ENCODE measurements around the gene AKAP12.

Gene AKAP12

DNA sequence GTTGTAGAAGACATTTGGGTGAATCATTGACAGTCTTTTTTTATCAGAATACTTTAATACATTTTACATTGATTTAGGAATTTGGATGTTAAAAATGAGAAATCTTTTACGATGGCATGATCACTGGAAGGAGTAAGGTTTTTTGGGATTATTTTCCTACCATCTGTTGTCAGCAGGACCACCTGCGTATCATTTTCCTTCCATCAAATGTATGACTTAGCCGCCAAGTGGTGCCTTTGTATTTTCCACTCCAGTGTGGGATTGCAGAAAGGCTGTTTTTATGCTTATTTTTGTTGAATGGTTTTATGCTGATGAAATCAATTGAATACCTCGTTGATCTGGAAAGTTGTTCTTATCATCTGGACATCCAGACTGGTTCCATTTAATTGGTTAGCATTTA, 35.8 kb downstream of the AKAP12 start:
- TF ChIP-seq FOXP2 (optimal IDR thresholded peaks at IDR 0.05; ENCODE audit: borderline replicate concordance, extremely low read depth, extremely low read length, insufficient read depth): no peak
- no peak for TF ChIP-seq POLR2AphosphoS5 (IDR thresholded peaks at IDR 0.05; ENCODE audit: low read depth, low read length)
- TF ChIP-seq, protein P1, sequence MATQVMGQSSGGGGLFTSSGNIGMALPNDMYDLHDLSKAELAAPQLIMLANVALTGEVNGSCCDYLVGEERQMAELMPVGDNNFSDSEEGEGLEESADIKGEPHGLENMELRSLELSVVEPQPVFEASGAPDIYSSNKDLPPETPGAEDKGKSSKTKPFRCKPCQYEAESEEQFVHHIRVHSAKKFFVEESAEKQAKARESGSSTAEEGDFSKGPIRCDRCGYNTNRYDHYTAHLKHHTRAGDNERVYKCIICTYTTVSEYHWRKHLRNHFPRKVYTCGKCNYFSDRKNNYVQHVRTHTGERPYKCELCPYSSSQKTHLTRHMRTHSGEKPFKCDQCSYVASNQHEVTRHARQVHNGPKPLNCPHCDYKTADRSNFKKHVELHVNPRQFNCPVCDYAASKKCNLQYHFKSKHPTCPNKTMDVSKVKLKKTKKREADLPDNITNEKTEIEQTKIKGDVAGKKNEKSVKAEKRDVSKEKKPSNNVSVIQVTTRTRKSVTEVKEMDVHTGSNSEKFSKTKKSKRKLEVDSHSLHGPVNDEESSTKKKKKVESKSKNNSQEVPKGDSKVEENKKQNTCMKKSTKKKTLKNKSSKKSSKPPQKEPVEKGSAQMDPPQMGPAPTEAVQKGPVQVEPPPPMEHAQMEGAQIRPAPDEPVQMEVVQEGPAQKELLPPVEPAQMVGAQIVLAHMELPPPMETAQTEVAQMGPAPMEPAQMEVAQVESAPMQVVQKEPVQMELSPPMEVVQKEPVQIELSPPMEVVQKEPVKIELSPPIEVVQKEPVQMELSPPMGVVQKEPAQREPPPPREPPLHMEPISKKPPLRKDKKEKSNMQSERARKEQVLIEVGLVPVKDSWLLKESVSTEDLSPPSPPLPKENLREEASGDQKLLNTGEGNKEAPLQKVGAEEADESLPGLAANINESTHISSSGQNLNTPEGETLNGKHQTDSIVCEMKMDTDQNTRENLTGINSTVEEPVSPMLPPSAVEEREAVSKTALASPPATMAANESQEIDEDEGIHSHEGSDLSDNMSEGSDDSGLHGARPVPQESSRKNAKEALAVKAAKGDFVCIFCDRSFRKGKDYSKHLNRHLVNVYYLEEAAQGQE (IDR thresholded peaks at IDR 0.05; ENCODE audit: insufficient read depth in 1 of 2, low read depth in 2 of 2, low read length in 2 of 2): no peak
- TF ChIP-seq TAF1 (IDR thresholded peaks at IDR 0.05; ENCODE audit: borderline replicate concordance, insufficient read depth, low read length): no peak
- no peak for TF ChIP-seq SIN3A (IDR thresholded peaks at IDR 0.05; ENCODE audit: borderline replicate concordance, insufficient read depth, low read length)

DNA sequence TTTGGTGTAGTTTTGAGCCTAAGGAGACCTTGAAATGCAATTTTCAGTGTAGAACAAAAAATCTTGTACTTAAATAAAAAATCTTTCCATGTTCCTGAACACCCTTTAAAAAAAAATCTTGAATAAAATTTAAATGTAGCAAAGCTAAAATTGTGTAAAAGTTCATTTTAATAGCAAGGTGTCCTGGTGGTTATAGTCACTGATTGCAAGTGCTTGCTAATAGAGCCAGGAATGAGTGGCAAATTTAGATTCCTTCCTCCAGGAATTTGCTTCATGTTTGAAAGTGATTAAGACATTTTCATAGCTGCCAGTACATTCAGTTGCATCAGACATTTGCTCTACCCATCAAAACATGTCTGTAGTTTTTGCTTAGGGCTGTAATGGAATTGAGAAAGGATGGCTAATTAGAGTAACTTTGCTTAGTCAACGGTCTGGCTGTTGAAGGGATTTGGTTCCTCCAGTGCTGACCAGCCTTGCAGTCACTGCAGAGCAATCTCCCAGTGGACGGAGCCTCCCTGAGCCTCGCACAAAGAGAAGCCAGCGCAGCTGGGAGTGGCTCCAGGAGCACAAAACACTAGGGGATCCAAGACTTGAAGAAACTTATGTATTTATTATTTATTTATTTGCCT, 36.5 kb downstream of the AKAP12 start:
- TF ChIP-seq POLR2AphosphoS5 (IDR thresholded peaks at IDR 0.05; ENCODE audit: low read depth, low read length) (no peak), TAF1 (IDR thresholded peaks at IDR 0.05; ENCODE audit: borderline replicate concordance, insufficient read depth, low read length) (no peak), FOXP2 (optimal IDR thresholded peaks at IDR 0.05; ENCODE audit: borderline replicate concordance, extremely low read depth, extremely low read length, insufficient read depth) (no peak), SIN3A (IDR thresholded peaks at IDR 0.05; ENCODE audit: borderline replicate concordance, insufficient read depth, low read length) (no peak)
- TF ChIP-seq, protein P1 (IDR thresholded peaks at IDR 0.05; ENCODE audit: insufficient read depth in 1 of 2, low read depth in 2 of 2, low read length in 2 of 2): no peak

DNA sequence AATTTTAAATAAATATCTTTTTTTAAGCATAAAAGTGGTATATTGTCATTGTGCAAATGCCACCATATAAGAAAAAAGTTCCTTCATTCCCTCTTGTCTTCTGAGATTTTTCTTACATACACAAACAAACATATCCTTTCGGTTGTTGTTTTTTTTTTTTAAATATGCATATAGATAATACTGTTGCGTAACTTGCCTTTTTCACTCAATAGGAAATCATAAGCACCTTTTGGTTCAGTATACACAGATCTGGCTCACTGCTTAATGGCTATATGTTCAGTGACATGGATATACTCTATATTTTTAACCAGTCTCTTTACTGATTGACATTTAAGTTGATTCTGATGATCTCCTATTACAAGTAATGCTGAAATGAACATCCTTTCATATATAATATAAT, 40.1 kb downstream of the AKAP12 start:
- TF ChIP-seq SIN3A (IDR thresholded peaks at IDR 0.05; ENCODE audit: borderline replicate concordance, insufficient read depth, low read length): no peak
- no peak for TF ChIP-seq TAF1 (IDR thresholded peaks at IDR 0.05; ENCODE audit: borderline replicate concordance, insufficient read depth, low read length)
- no peak for TF ChIP-seq FOXP2 (optimal IDR thresholded peaks at IDR 0.05; ENCODE audit: borderline replicate concordance, extremely low read depth, extremely low read length, insufficient read depth)
- TF ChIP-seq, protein P1 (IDR thresholded peaks at IDR 0.05; ENCODE audit: insufficient read depth in 1 of 2, low read depth in 2 of 2, low read length in 2 of 2): no peak
- no peak for TF ChIP-seq POLR2AphosphoS5 (IDR thresholded peaks at IDR 0.05; ENCODE audit: low read depth, low read length)

DNA sequence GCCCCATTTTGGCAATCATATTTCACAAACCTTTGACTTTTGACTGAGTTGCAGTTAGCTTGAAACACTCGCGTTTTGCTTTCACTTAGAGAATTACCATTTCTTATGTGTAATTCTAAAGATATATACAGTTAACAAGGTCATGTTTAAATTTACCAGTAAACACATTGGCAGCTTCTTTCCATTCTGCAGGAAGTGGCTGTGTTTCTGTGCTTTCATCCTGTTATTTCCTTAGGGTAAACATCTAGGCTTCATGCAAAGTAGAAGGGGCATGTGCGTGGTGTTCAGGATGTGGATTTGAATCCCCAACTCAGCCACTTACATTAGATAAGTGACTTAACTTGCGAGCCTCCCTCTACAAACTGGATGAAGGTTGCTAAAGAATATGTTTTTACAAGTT, 41.1 kb downstream of the AKAP12 start:
- TF ChIP-seq, protein P1 (IDR thresholded peaks at IDR 0.05; ENCODE audit: insufficient read depth in 1 of 2, low read depth in 2 of 2, low read length in 2 of 2): no peak
- TF ChIP-seq POLR2AphosphoS5 (IDR thresholded peaks at IDR 0.05; ENCODE audit: low read depth, low read length) (no peak), TAF1 (IDR thresholded peaks at IDR 0.05; ENCODE audit: borderline replicate concordance, insufficient read depth, low read length) (no peak), FOXP2 (optimal IDR thresholded peaks at IDR 0.05; ENCODE audit: borderline replicate concordance, extremely low read depth, extremely low read length, insufficient read depth) (no peak), SIN3A (IDR thresholded peaks at IDR 0.05; ENCODE audit: borderline replicate concordance, insufficient read depth, low read length) (no peak)

Data from PFSK-1 (cell line).